ENCODE measurements around the gene SLC25A48.
A peak's percentile ranks its signal among the peaks of the same experiment; 100 is the strongest.

SLC25A48 gene

DNA sequence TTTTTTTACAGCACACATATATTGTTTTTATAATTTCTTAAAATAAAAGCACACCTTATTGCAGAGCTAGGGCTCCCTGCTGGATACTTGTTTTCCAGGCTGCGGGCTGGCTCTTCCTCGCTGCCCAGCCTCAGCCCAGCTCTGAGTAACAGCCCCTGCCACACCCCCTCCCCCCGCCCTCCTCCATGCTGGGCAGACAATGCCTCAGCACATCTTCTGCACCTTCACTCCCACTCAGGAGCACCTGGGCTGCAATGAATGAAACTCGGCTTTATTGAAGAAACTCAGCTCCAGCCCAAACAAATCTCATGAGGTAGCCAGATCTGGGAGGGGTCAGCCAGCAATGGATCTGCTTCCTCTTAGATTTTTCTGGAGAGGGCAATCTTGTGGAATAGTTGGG, 51.7 kb downstream of the SLC25A48 start:
- no peak for DNase-seq

DNA sequence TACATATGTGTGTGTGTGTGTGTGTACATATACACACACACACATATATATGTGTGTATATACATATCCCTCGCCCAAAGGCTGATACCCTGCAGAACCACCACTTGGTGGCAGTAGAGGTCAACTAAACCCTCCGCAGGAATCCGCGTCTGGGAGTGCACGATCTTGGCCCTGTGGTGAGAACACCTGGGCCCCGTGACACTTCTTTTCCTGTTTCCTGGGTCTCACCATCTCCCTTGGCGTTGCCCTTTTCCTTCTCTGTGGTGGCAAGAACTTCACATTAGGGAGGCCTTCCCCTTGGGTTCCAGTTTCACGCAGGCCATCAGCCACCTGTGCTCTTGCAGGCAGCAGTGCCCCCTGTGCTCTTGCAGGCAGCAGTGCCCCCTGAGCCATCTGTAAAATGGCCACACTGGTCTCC, 53.0 kb downstream of the SLC25A48 start:
- peak; percentile 40 for DNase-seq

DNA sequence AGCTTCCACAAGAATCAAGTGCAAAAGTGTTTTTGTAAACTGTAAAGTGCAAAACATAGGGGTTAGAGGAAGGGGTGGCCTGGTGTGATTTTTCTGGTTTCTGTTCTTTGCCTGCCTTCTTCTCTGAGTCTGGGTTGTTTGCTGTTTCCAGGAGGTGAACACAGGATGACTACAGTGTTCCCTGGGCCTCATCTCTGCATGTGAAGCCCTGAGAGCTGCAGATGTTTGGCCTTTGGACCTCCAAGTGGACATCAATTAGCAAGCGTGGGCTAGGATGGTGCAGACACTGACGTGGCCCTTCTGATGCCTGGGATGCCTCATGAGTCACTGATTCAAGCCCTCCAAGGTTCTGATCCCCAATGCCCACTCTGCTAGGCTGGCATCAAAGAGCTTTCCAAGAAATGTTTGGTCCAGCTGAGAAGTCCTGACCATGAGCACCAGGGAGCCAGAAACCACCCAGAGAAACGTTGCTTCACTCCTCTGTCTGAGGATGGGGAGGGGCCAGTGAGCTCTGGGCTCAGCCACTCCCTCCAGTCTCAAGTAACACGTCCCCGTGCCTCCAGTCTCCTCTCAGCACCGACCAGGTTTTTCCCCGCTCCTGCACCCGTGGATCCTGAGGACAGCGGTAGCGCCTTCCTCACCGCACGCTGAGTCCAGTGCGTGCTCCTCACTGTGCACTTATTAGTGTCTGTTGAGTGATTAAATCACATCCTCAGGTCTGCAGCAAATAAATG, 53.6 kb downstream of the SLC25A48 start:
- no peak for DNase-seq

DNA sequence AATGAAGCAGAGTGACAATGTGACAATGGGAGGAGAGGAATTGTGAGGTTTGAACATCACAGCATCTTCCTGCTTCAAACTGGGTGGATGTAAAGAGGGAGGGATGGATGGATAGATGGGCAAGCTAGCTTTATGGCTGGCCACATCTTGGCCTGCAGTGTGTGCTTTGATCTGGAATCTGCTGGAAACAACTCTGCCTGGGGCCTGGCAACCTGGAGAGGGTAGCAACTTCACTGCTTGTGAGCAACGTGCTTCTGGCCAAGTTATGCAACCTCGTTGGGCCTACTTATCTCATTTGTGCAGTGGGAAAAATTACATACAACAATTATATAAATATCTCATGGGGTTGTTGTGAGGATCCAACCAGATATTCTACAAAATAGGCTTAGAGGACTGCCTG, 55.8 kb downstream of the SLC25A48 start:
- DNase-seq, result peak; percentile 36

DNA sequence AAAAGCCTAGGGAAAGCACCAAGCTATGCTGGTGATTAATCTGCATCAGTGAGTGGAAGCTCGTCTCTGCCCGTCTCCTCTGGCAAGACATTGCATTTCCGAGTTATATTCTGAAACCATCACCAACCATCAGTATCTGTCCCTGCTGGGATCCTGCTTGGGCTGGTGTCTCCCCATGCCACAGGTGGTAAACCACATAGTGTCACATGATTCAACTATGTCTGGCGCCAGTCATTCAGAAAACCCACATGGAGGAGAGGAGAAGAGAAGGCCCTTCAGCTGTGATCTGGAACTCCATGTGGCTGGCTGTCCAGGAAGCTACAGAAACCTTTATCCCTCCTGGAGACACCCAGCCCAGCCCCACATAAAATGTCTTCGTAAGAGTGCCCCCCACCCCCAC, 56.4 kb downstream of the SLC25A48 start:
- no peak for DNase-seq

DNA sequence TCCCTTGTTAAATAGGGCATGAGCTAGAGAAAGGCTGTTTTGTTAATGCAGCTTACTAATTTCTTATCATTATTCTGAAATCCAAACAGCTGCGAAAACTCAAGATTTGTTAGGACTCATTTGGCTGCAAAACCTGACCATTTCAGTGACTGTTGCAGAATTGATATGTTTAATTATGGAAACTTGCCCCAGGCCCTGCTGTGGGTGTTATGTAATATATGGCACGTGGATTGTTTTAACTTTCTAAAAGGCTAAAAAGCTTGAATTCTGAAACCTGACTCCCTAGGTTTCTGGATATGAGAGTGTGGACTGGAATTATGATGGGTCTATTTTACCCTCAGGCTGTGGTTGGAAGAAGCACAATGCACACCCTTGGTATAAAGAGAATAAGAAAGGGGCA, 56.8 kb downstream of the SLC25A48 start:
- peak; percentile 29 for DNase-seq

DNA sequence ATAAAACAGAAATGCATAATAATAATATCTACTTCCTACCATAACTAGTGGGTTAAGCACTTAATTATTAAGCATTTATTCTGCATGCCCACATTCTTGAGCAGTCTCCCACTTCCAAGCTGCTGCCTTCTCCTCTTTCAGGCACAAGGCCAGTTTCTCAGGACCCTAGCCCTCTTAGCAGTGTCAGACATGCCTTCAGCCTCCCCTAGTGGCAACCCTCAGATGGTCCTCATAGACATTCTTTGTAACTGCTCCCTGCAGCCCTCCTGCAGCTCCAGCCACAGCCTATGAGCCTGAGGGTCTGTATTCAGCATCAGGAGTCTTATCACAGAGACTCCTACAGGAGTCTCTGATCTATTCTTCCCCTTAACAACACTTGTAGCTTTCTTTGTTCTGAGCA, 57.3 kb downstream of the SLC25A48 start:
- peak; percentile 33 for DNase-seq

DNA sequence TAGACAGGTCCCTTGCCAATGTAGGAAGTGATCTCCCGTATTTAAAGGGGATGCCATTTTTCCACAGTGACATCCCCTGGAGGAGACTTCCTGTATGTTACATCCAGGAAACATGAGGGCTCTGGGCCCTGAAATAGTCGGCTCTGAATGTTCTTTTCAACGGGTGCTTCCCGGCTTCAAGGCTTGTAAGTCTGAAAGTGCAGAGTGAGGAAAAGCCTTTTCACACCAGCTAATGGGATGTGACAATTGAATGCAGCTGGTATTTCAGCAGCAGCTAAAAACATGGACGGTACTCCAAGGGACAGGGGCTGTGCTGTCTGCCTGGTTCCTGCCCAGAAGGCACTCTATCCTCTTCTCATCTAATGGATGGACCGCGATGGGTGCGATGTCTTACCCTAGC, 59.8 kb downstream of the SLC25A48 start:
- no peak for DNase-seq

DNA sequence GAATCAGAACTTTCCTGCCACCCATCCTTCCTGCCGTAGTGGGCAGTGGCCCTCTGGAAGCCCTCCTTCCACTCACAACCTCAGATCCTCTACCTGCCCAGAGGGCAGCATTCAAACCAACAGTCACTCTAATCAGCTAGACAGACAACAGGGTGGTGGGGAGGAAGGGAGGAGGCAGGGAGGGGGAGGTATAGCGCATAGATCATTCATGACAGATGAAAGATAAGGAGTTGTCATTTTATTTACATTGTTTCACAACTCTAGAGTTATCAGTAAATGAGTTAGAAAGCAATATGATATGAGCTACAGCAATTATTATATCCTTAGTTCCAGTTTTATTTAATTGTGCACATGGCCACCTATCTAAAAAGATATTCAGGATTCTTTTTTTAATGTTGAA, 60.3 kb downstream of the SLC25A48 start:
- peak; percentile 65 for DNase-seq

DNA sequence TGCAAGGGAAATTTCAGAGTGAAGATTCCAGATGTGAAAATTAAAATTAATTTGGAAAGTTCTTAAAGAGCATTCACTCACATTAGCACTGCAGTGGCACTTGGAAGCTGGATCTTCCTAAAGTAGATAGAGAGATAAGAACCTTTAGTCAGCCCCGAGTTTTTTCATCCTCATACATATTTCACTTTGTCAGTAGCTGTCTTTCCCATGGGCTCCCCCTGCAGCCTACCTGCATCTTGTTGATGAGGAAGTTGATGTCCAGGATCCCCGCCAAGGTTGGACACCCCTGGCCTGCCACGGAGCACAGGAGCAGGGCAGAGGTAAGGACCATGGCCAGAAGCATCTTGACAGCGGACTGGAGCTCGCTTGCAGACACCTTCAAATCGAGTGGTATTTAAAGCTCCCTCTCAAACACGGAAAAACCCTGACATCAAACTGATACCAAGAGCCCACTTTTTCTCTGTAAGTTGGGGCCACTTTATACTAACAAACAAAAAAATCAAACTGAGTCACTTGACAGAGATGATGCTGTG, 61.1 kb downstream of the SLC25A48 start, which contains the start of gene IL9:
IL9 (minus strand) TSS at position 368 of the 533 bp plus-strand sequence; CDS start at position 343, 25 bp downstream.
- DNase-seq, result no peak

DNA sequence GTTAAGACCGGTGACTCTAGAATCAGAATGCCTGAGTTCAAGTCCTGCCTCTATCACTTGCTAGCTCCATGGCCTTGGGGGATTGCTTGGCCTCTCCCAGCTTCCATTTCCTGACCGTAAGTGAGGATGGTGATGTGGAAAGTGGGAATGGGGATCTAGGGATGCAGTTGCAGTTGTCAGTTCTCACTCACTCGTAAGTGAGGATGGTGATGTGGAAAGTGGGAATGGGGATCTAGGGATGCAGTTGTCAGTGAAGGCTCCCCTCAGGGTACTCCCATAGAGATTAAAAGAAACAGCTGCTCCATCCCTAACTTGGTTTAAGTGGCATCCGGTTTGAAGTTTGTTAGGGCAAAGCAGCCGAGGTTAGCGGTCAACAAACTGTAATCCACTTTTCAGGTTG, 64.2 kb downstream of the SLC25A48 start:
- DNase-seq, result no peak

DNA sequence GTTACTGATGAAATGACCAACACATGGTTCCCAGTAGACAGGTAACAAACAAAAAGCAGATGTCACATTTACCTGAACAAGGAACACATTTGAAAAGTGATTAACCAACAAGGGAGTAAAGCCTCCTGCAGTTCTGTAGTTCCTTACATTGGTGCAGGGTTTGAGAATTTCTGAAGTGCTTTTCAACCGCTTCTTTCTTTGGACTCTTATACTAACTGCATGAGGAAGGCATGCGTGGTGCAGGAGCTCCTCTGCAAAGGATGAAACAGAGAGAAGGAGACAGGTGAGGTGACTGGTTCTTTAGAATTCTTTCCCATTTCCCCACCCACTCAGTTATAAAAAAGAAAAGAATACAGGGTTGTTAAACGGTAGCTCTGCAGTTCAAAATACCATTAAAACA, 65.8 kb downstream of the SLC25A48 start:
- no peak for DNase-seq

DNA sequence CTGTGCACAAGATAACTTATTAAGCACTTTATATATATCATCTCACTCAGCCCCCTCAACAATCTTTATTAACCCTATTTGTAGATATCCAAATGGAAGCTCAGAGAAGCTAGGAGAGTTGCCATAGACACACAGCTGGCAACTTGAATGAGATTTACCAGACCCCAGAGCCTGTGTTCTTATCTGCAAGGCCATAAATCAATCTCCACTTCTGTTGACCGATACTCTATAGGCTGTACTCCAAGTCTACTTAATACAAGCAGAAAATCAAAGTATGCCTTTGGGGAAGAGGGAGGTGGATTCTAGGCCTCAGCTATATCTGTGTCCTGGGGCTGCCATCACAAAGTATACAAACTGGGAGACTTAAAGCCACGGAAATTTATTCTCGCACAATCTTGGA, 67.2 kb downstream of the SLC25A48 start:
- no peak for DNase-seq

DNA sequence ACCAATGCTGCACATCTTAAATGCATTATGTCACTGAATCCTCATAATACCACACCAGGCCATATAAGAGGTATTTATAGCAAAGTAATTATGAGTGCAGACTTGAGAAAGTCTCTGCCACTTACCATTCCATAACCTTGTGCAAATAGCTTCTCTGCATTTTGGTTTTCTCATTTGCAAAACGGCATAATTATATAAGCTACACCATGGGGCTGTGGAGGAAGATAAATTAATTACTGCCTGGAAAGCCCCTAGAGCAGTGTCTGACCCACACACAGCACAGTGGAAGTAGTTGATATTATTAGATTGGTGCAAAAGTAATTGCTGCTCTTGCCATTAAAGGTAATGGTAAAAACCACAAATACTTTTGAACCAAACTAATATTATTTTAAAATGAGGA, 70.7 kb downstream of the SLC25A48 start:
- DNase-seq, result no peak

DNA sequence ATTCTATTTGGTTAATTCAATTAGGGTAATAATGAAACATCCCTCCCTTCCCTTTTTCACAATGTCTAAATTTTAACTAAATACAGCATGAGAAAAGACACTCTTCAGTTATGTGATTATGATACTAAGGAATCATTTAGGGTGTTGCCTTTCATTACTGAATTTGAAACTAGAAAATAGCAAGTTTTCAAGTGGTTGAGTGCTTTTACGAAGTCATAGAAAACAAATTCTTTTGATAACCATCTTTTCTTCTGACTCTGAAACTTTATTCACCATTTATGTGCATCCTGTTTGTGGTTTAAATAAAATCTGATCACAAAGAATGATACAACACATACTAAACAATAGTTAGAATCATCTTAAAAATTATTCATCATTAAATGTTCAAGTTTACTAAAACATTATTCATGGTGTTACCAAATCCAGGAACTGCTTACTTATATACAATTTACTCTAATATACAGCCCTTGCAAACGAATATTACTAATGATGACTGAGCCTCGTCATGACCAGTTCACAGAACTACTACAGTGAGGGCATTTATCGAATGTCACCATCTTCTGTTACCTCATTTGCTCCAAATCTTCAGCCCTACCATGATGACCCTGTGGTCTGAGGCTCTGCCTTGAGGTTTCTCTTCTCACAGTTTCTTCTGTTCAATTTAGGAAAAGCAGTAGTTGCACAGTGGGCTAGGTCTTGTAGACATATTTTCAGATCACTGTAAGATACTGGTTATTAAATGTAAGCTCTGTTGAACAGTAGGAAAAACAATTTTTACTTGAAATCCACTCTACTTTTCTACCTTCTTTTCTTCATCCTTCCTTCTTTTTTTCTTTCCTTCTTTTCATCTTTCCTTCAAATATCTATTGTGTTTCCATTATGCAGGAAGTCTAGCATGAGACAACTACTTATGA, 79.5 kb downstream of the SLC25A48 start:
- DNase-seq, result no peak

DNA sequence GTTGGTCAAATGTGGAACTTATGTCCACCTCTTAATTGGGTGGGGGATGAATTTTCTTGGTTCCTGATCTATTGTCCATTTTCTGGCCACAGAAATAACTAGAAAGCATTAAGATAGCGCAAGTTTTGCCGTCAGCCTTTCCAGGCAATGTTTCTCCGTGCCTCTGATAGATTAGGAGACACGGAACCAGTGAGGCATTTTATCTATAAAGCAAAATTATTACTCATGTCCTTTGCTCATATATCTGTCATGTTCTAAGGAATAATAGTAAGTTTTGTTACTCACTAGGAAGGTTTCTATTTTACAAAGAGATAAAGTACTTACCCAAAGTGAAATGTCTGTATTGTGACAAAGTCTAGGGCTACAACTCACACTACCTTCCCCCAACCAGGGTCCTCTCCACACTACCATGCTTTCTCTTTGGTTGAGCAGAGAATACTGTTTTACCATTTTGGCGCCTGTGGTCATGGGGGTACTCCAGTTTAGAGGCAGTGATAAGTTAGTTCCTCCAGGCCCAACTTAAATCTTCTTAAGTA, 81.1 kb downstream of the SLC25A48 start:
- no peak for DNase-seq

DNA sequence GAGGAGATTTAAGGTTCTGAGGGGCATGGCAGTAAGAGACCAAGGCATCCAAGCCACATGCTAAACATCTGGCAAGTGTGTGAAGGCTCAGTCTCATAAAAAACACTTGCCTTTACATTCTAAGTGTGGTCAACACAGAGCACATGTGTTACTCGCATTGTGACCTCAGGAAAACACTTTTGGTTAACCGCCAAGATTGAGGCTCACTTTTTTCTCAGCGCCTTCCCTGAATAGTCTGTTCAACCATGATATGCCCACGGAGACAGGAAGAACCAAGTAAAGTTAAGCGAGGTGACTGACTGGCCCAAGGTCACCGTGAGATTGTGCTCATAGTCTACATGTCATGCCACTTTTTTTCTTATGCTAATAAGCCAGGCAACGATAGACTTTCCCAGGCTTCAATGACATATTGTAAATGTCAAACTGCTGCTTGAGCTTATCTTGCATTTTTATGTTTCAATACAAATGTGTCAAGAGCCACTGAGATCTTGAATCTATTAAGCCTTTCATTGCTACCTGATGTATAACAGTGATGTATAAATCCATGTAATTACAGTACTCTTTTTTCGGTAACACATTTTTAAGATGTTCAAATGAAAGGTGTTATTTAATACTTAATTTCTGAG, 82.3 kb downstream of the SLC25A48 start:
- no peak for DNase-seq

DNA sequence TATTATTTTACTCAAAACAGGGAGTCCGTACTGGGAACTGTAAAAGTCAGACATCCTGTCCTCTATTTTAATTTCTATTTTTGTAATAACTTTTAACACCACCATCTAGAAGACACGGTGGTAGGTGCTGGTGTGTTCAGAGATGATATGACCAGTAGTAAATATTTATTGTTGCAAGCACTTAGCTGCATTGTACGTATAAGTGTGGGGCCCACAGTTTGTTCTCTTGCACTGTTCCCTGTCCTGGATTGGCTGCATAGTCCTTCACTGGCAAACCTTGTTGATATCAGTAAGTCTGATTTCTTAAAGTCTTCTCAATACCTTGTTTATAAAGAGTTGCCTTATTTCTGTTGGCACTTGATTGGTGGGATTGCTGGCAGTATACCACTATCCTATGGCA, 85.7 kb downstream of the SLC25A48 start:
- DNase-seq, result no peak

DNA sequence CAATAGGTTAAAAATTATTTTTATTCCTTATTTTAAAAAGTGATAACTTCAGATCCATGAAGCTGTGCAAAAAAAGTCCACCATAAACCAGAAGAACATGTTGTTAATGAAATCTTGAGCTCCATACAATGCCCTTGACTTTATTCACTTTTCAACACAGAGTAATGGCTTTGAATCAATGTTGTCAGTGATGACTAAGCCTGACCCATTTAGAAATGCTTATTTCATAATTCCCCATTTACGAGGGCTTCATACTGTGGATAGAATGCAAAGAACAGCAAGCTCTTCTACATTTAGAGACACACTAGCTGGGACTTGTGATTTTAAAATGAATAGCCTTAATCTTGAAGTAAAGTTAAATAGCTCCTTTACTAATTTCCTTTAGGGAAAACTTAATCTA, 86.9 kb downstream of the SLC25A48 start:
- peak; percentile 22 for DNase-seq

DNA sequence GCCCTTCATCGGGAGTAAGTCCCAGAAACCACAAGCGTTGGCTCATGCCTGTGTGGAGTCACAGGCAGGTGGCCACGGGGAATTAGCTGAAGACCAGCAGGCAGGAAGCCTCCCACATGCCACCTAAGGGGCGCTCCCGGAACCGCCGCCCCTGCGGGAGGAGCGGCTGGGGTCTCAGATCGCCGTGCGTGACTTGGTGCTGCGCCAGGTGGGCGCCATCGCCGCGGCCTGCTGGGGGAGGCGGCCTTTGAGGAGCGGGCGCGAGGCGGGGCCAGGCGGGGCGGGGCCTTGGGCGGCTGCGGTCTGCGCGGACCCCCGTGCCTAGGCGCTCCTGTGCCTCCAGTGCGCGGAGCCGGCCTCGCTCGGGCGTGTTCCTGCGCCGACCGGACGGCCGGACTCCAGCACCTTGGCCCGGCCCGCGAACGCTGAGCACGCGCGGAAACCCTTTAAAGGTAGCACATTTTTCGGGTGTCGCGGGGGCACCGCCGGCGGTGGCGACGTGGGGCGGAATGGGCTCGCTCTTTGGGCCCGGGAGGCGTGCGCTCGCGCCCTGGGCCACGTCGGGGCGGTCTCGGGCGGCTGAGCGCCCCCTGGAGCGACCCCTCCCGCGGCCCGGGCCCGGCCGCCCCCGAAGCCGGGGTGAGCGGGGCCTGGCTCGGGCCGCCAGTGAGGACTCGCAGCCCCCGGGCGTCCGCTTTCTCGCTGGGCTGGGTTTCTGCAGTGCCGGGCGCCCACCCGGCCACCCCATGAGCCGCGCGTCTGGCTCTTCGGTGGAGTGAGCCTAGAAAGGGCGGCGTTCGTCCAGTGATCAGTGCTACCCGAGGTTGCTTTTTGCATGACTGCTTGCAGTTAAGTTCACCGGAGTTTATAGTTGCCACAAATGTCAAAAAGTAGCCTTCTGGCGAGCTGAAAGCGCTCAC, 95.8 kb downstream of the SLC25A48 start:
- no peak for DNase-seq

DNA sequence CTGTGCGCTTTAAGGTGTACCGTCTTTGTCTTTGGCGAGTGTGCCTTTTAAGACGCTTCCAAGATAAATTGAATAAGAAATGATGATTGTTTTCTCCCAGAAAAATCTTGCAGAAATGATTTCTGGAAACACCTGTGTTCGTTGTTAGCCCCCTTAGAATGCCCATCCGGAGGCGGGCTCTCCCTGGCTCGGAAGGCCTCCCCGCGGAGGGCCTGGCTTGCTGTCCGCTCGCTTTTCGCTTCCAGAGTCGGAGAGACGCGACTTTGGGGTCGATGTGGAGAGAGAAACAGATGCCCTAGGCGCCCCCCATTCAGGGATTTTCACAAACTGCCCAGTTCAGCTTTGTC, 96.5 kb downstream of the SLC25A48 start:
- no peak for DNase-seq

DNA sequence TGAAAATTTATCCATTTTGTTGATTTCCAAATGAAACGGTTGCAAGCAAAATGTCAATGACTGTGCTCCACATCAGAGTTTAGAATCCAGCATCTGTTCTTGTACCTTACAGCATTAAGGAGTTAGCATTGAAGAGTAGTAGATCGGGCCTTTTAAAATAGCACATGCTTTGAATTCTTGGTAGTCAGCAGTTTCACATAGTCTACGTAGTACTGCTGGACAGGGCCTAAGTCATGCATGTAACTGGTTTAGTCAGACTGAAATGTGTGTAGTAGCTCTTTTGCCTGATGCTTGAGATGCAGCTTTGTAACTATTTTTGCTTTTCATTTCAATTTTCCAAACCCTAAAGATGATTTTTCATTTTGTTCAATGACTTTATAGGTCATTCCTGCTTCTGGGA, 100.5 kb downstream of the SLC25A48 start:
- no peak for DNase-seq

Measured in NCI-H226 (cell line).